Adipose tissue (tissue), 3 donors: ENCODE measurements around the gene S100A14. TPM values are rescaled to one million over a fixed set of nuclear protein-coding genes. Genes with fewer than 3 reads are reported as not detected.
"Not testable (repeated sequence)": the region's sequence is repeated elsewhere in the genome, so short reads cannot be mapped to it uniquely, and the experiment has no call there.

Experiments used
- H3K27ac ChIP-seq: one replicate; pipeline ENCODE4 v1.5.1; 2013; ENCODE audit warnings: low read depth, low read length
- whole genome bisulfite sequencing, 3 donors: extraction: QIAGEN DNeasy Blood & Tissue Kit; methylation state at CpG; one replicate each; pipeline ENCODE4 v1.1.7; 2013; 5-methylcytosine and 5-hydroxymethylcytosine counted together
- polyA plus RNA-seq, 3 donors: library from polyadenylated mRNA; stranded (reverse); fragments of 200-250 nt; gene quantifications; one replicate each; pipeline ENCODE4 v1.2.3, GENCODE V29; 2013
- donor health status: healthy with polysubstance abuse.
- donor health status: Bipolar disorder and iron deficiency.
- donor health status: healthy.

The S100A14 gene
- polyA plus RNA-seq, 3 donors, result 1.6 to 12.9 (median 9.7) TPM

- WGBS, 3 donors, result 89 to 98% (median 95%) methylated on average over 29 to 35 of the region's 35 CpGs
- H3K27ac ChIP-seq, result not testable (repeated sequence)
Measured at GRCh38 chr1:153575081-153575491, 41.0 kb downstream of the S100A14 start.

GRCh38 chr1:153573351-153573750 lies 42.8 kb downstream of the S100A14 start:
- H3K27ac ChIP-seq, result no peak overlapping the region
- WGBS, 3 donors, result 50 to 75% (median 60%) methylated on average over 3 of the region's 3 CpGs

- H3K27ac ChIP-seq, result no peak overlapping the region
- 9 to 17% (median 14%) methylated on average over 3 of the region's 3 CpGs for WGBS, 3 donors
Measured at GRCh38 chr1:153572569-153573015, 43.5 kb downstream of the S100A14 start.

GRCh38 chr1:153571706-153572105 lies 44.4 kb downstream of the S100A14 start:
- no peak overlapping the region for H3K27ac ChIP-seq
- WGBS, 3 donors, result 70 to 78% (median 72%) methylated on average over 7 of the region's 7 CpGs

GRCh38 chr1:153570874-153571273 lies 45.3 kb downstream of the S100A14 start:
- H3K27ac ChIP-seq, result no peak overlapping the region
- 73 to 94% (median 86%) methylated on average over 5 of the region's 5 CpGs for WGBS, 3 donors

GRCh38 chr1:153569465-153569864 lies 46.7 kb downstream of the S100A14 start:
- 75 to 91% (median 89%) methylated on average over 8 of the region's 8 CpGs for WGBS, 3 donors

GRCh38 chr1:153568367-153569099 lies 47.6 kb downstream of the S100A14 start:
- 11 to 14% (median 13%) methylated on average over 25 of the region's 25 CpGs for WGBS, 3 donors
- H3K27ac ChIP-seq, result peak overlapping the region; percentile 38

More at GRCh38 chr1:153569465-153569864, 46.7 kb downstream of the S100A14 start:
- no peak overlapping the region for H3K27ac ChIP-seq

GRCh38 chr1:153567621-153568366 lies 48.3 kb downstream of the S100A14 start:
- WGBS, 3 donors, result 77 to 80% (median 79%) methylated on average over 22 of the region's 22 CpGs
- peak overlapping the region; percentile 38 for H3K27ac ChIP-seq

GRCh38 chr1:153566414-153567371 lies 49.4 kb downstream of the S100A14 start:
- peak overlapping the region; percentile 89 for H3K27ac ChIP-seq
- 46 to 61% (median 50%) methylated on average over 16 of the region's 16 CpGs for WGBS, 3 donors

GRCh38 chr1:153565529-153566374 lies 50.4 kb downstream of the S100A14 start, which contains the start of gene S100A2:
Gene S100A2, minus strand, starts transcription at chr1:153565844. Its CDS starts 1,967 bp downstream, at chr1:153563877.
- WGBS, 3 donors, result 36 to 75% (median 48%) methylated on average over 8 of the region's 8 CpGs
- peak within 1 kb of the TSS; percentile 89 for H3K27ac ChIP-seq

Other genes with a start within 250 kb of the S100A14 start
- 100 to 1,000 TPM in 2 of 3 donors, 1 to 10 TPM in 1; 6.1 to 551 (median 150) TPM for gene S100A12, start 240.7 kb downstream of the S100A14 start, polyA plus RNA-seq
- gene S100A8, start 225.3 kb downstream of the S100A14 start, polyA plus RNA-seq, result 1,000 to 10,000 TPM in 2 of 3 donors, 10 to 100 TPM in 1; 51.8 to 2,570 (median 1,218) TPM
- not detected for gene S100A7A, start 199.8 kb downstream of the S100A14 start, polyA plus RNA-seq
- under 1 TPM in 1 of 3 donors, not detected in 2; 0.76 TPM for gene S100A7, start 155.7 kb downstream of the S100A14 start, polyA plus RNA-seq
- gene S100A6, start 80.3 kb downstream of the S100A14 start, polyA plus RNA-seq, result 1,000 to 10,000 TPM in 2 of 3 donors, 100 to 1,000 TPM in 1; 125 to 3,055 (median 1,599) TPM
- gene S100A5, start 75.4 kb downstream of the S100A14 start, polyA plus RNA-seq, result under 1 TPM in 1 of 3 donors, not detected in 2; 0.90 TPM
- gene S100A4, start 70.5 kb downstream of the S100A14 start, polyA plus RNA-seq, result 1,000 to 10,000 TPM in 1 of 3 donors, 100 to 1,000 TPM in 1, 10 to 100 TPM in 1; 46.0 to 3,087 (median 447) TPM
- 1 to 10 TPM in 2 of 3 donors, under 1 TPM in 1; 0.37 to 7.2 (median 7.0) TPM for gene S100A3, start 67.1 kb downstream of the S100A14 start, polyA plus RNA-seq
- 1 to 10 TPM in 2 of 3 donors, under 1 TPM in 1; 0.52 to 4.4 (median 2.1) TPM for gene S100A2, start 50.5 kb downstream of the S100A14 start, polyA plus RNA-seq
- 100 to 1,000 TPM in 2 of 3 donors, 10 to 100 TPM in 1; 30.9 to 175 (median 160) TPM for gene S100A16, start 3.2 kb downstream of the S100A14 start, polyA plus RNA-seq
- gene S100A13, start 11.2 kb upstream of the S100A14 start, polyA plus RNA-seq, result 100 to 1,000 TPM in 2 of 3 donors, 10 to 100 TPM in 1; 51.7 to 532 (median 205) TPM
- 100 to 1,000 TPM in 1 of 3 donors, 10 to 100 TPM in 1, 1 to 10 TPM in 1; 6.7 to 100 (median 31.7) TPM for gene S100A1, start 12.1 kb upstream of the S100A14 start, polyA plus RNA-seq
- 10 to 100 TPM; 35.6 to 43.7 (median 40.3) TPM for gene CHTOP, start 17.7 kb upstream of the S100A14 start, polyA plus RNA-seq
- gene SNAPIN, start 42.4 kb upstream of the S100A14 start, polyA plus RNA-seq, result 10 to 100 TPM; 15.2 to 52.2 (median 49.1) TPM
- 100 to 1,000 TPM in 1 of 3 donors, 10 to 100 TPM in 2; 56.3 to 111 (median 89.5) TPM for gene ILF2, start 54.7 kb upstream of the S100A14 start, polyA plus RNA-seq
- 100 to 1,000 TPM in 1 of 3 donors, 10 to 100 TPM in 2; 14.9 to 176 (median 81.7) TPM for gene NPR1, start 62.4 kb upstream of the S100A14 start, polyA plus RNA-seq
- 10 to 100 TPM; 17.8 to 31.3 (median 28.0) TPM for gene INTS3, start 111.7 kb upstream of the S100A14 start, polyA plus RNA-seq
- 100 to 1,000 TPM in 1 of 3 donors, 10 to 100 TPM in 2; 22.2 to 111 (median 83.7) TPM for gene SLC27A3, start 159.1 kb upstream of the S100A14 start, polyA plus RNA-seq